Prostate gland (tissue), 2 donors: Measurements from ENCODE around the gene SFXN1. TPM values are rescaled to one million over a fixed set of nuclear protein-coding genes. Genes with fewer than 3 reads are reported as not detected.

Source experiments
- DNase-seq: peaks from one replicate; pipeline ENCODE4 v3.0.0-alpha.2; 2019; ENCODE audit warnings: low spot score
- H3K27ac ChIP-seq, 2 donors: fragments of 200-600 bp; sonication (generic); 2 replicates each; pipeline ENCODE4 v1.5.1; 2017 to 2019
- H3K27me3 ChIP-seq: fragments of 200-600 bp; sonication (generic); replicated peaks from 2 replicates; pipeline ENCODE4 v1.5.1; 2019; ENCODE audit not compliant: insufficient read depth
- H3K36me3 ChIP-seq, 2 donors: fragments of 200-600 bp; sonication (generic); 1 replicate in 1 of 2; 2 replicates in 1 of 2; pipeline versions ENCODE4 v1.5.1 to v1.8.1; 2017 to 2019
- H3K4me1 ChIP-seq: fragments of 200-600 bp; sonication (generic); replicated peaks from 2 replicates; pipeline ENCODE4 v1.5.1; 2019
- H3K4me3 ChIP-seq, 2 donors: fragments of 200-600 bp; sonication (generic); 2 replicates each; pipeline ENCODE4 v1.5.1; 2017 to 2019
- H3K9me3 ChIP-seq: fragments of 200-600 bp; sonication (generic); 2 replicates; pipeline ENCODE4 v1.5.1; 2017
- CTCF ChIP-seq, 4 experiments: fragments of 200-600 bp in 2 of 4; fragments of 450-650 bp in 2 of 4; sonication (generic) in 2 of 4; IDR thresholded peaks; 1 replicate in 3 of 4; 2 replicates in 1 of 4; pipeline ENCODE4 v1.5.1; 2016 to 2019; ENCODE audit warnings: antibody characterized with exemption in 4 of 4, mild to moderate bottlenecking in 2 of 4, moderate library complexity in 2 of 4
- POLR2A ChIP-seq: fragments of 450-650 bp; IDR thresholded peaks from one replicate; pipeline ENCODE4 v1.6.1; 2016; ENCODE audit warnings: antibody characterized with exemption, mild to moderate bottlenecking
- POLR2AphosphoS5 ChIP-seq: sonication (generic); formaldehyde crosslinking; IDR thresholded peaks from one replicate; pipeline ENCODE4 v1.6.1; 2017; ENCODE audit warnings: antibody characterized with exemption
- WGBS: methylation state at CpG from one replicate; pipeline ENCODE4 v1.1.5; 2018; 5-methylcytosine and 5-hydroxymethylcytosine counted together
- intact Hi-C: fragments of 100-400 bp; cut with DNase I; formaldehyde crosslinking; loops from one replicate; pipeline ENCODE4 v1.14.2; 2022
- total RNA-seq, 2 donors: library from RNA; depleted of rRNA; stranded (reverse); fragments of >200 nt; gene quantifications; one replicate each; pipeline ENCODE4 v1.1.0, GENCODE V29; 2016

Gene SFXN1
- total RNA-seq, 2 donors from 2014 or later, result 35.6 to 44.3 TPM

DNA sequence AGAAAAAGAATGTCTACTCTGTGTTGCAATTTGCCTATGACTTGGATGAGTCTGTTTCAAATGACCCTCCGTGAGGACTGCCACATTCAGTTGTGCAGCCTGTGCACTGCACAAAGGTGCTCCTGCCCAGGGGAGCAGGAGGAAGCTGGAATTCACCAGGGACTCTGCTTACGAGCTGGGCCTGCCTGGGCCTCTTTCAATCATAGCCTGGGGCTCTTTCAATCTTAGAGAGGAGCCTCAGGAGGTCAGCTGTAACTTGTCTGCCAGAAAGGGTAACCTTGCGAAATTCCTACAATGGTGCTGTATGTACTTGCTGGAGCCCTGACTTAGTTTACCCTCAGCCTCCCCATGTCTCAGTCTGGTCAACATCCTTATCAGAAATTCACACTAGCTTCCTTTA is 8.4 kb upstream of the SFXN1 start:
- Histone ChIP-seq H3K4me1 (no peaks in the 10 kb centered on the region), H3K36me3 (no peaks in the 10 kb centered on the region), H3K4me3 (no peak overlapping the region), H3K9me3 (no peaks in the 10 kb centered on the region), H3K27me3 (no peaks in the 10 kb centered on the region), H3K27ac (no peak overlapping the region)
- TF ChIP-seq POLR2A (no peak), POLR2AphosphoS5 (no peak), CTCF (IDR thresholded peaks at IDR 0.05) (no peak)
- DNase-seq, result no peak
- 87% methylated on average over 3 of the region's 3 CpGs for WGBS
- intact Hi-C loops, result no loop called here

GRCh38 chr5:175470781-175471180 is 7.6 kb upstream of the SFXN1 start:
- Histone ChIP-seq H3K9me3 (no peaks in the 10 kb centered on the region), H3K27ac (no peak overlapping the region), H3K4me3 (no peak overlapping the region), H3K36me3 (no peaks in the 10 kb centered on the region), H3K27me3 (no peaks in the 10 kb centered on the region), H3K4me1 (no peaks in the 10 kb centered on the region)
- intact Hi-C loops, result no loop called here
- 56% methylated on average over 5 of the region's 5 CpGs for WGBS
- TF ChIP-seq POLR2A, result no peak
- no peak for TF ChIP-seq POLR2AphosphoS5
- no peak for TF ChIP-seq CTCF (IDR thresholded peaks at IDR 0.05)
- DNase-seq, result no peak

- TF ChIP-seq POLR2A (no peak), POLR2AphosphoS5 (no peak), CTCF (IDR thresholded peaks at IDR 0.05) (no peak)
- no peak overlapping the region for H3K4me3 ChIP-seq
- no peaks in the 10 kb centered on the region for H3K4me1 ChIP-seq
- 92% methylated on average over 6 of the region's 6 CpGs for WGBS
- DNase-seq, result no peak
- H3K9me3 ChIP-seq, result no peaks in the 10 kb centered on the region
- no peaks in the 10 kb centered on the region for H3K36me3 ChIP-seq
- H3K27ac ChIP-seq, result no peak overlapping the region
- H3K27me3 ChIP-seq, result no peaks in the 10 kb centered on the region
- intact Hi-C loops, result no loop called here
Measured at GRCh38 chr5:175471196-175471595, 7.2 kb upstream of the SFXN1 start.

DNA sequence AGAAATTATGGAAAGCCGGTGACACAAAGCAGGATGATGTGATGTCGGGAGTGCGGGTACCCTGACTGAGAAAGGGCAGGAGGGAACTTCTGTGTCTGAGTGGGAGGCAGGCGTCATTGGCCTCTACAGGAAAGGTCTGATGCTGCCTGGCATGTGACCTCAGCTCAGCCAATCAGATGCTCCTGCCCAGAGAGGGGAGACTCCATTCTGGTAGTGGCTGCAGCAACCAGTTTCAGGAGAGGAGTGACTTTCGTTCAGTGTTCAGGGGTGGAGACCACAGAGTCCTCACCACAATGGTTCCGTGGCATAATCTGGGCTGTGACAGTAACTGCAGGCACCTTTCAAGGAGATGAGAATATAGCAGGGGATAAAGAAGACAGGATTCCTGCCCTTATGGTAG is 6.7 kb upstream of the SFXN1 start:
- H3K9me3 ChIP-seq, result no peaks in the 10 kb centered on the region
- 91% methylated on average over 6 of the region's 6 CpGs for WGBS
- TF ChIP-seq POLR2AphosphoS5 (no peak), POLR2A (no peak), CTCF (IDR thresholded peaks at IDR 0.05) (no peak)

GRCh38 chr5:175472378-175472777 is 6.0 kb upstream of the SFXN1 start:
- H3K4me1 ChIP-seq, result no peaks in the 10 kb centered on the region
- no peak overlapping the region for H3K4me3 ChIP-seq
- intact Hi-C loops, result no loop called here
- TF ChIP-seq CTCF (IDR thresholded peaks at IDR 0.05), result no peak
- no peak for TF ChIP-seq POLR2AphosphoS5
- TF ChIP-seq POLR2A, result no peak
- no peak overlapping the region for H3K27ac ChIP-seq
- no peaks in the 10 kb centered on the region for H3K9me3 ChIP-seq
- H3K36me3 ChIP-seq, result no peaks in the 10 kb centered on the region
- DNase-seq, result no peak
- H3K27me3 ChIP-seq, result no peaks in the 10 kb centered on the region

More for the DNA sequence above, 6.7 kb upstream of the SFXN1 start:
- Histone ChIP-seq H3K27ac (no peak overlapping the region), H3K27me3 (no peaks in the 10 kb centered on the region), H3K36me3 (no peaks in the 10 kb centered on the region), H3K4me1 (no peaks in the 10 kb centered on the region), H3K4me3 (no peak overlapping the region)
- DNase-seq, result no peak
- intact Hi-C loops, result no loop called here
